NCI-H2196 (cell line): Measurements from ENCODE around the gene CT47C1.
A peak's percentile ranks its signal among the peaks of the same experiment; 100 is the strongest.
"Not testable (repeated sequence)": the region's sequence is repeated elsewhere in the genome, so short reads cannot be mapped to it uniquely, and the experiment has no call there.

ENCODE experiments used
- DNase-seq: peaks from one replicate; lab custom pipeline; 2025; ENCODE audit not compliant: unreplicated experiment; lab: John Stamatoyannopoulos, UW

CT47C1 gene

DNA sequence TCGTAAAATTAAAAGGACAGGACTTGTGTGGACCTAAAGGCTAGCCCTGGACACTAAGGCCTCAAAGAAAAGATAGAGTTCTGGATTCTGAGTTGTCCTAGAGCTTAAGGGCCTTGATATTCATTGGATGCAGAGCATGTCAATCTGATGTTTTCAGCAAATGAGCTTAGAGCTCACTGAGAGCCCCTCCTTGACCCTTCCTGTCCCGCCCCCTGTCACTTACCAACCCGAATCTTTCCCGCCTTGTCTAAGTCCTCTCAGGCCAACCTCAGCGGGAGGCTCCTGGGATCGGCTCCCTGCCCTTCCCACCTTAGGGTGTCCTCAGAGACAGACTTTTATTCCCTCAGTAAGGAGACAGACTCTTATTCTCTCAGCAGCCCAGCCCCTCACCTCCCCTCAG, at the start of gene CT47C1:
Gene CT47C1 (plus strand): TSS at position 250 of the 400 bp plus-strand sequence. CDS start 233 bp downstream, outside the sequence.
- DNase-seq: no peak

DNA sequence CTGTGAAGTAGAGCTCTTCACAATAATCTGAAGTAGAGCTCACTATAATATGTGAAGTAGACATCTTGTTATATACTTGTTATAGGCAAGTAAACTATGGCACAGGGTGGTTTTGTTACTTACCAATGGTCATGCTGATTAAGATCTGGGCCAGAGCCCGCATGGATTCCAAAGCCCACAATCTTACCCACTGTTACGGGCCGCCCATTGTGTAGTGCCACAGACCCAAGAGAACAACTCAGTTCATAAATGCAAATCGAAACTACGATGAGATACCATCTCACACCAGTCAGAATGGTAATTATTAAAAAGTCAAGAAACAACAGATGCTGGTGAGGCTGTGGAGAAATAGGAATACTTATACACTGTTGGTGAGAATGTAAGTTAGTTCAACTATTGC, 46.9 kb upstream of the CT47C1 start:
- no peak for DNase-seq

- not testable (repeated sequence) for DNase-seq
These were observed 46.4 kb upstream of the CT47C1 start for GRCh38 chrX:119026344-119026743.

DNA sequence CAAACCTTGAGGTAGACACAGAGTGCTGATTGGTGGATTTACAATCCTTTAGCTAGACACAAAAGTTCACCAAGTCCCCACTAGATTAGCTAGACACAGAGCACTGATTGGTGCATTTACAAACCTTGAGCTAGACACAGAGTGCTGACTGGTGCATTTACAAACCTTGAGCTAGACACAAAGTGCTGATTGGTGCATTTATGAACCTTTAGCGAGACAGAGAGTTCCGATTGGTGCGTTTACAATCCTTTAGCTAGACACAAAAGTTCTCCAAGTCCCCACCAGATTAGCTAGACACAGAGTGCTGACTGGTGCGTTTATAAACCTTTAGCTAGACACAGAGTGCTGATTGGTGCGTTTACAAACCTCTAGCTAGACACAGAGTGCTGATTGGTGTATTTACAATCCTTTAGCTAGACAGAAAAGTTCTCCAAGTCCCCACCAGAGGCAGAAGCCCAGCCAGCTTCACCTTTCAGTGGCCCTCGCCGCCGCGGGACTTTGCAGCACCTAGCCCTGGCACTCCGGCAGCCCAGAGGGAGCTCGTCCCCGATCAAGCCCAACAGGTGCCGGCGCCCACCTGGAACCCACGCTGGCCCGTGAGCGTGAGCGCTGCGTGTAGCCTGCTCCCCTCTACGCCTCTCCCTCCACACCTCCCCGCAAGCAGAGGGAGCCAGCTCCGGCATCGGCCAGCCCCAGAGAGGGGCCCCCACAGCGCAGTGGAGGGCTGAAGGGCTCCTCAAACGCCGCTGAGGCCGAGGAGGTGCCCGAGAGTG, 44.6 kb upstream of the CT47C1 start:
- not testable (repeated sequence) for DNase-seq

- no peak for DNase-seq
These were observed 44.0 kb upstream of the CT47C1 start for GRCh38 chrX:119028733-119029330.

DNA sequence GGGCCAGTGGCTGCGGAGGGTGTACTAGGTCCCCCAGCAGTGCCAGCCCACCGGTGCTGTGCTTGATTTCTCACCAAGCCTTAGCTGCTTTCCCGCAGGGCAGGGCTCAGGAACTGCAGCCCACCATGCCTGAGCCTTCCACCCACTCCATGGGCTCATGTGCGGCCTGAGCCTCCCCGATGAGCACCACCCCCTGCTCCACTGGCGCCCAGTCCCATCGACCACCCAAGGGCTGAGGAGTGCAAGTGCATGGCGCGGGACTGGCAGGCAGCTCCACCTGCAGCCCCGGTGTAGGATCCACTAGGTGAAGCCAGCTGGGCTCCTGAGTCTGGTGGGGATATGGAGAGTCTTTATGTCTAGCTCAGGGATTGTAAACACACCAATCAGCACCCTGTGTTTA, 43.1 kb upstream of the CT47C1 start:
- not testable (repeated sequence) for DNase-seq

GRCh38 chrX:119030990-119031389, 41.8 kb upstream of the CT47C1 start:
- DNase-seq: no peak

GRCh38 chrX:119036107-119037029, 36.4 kb upstream of the CT47C1 start:
- DNase-seq: no peak

DNA sequence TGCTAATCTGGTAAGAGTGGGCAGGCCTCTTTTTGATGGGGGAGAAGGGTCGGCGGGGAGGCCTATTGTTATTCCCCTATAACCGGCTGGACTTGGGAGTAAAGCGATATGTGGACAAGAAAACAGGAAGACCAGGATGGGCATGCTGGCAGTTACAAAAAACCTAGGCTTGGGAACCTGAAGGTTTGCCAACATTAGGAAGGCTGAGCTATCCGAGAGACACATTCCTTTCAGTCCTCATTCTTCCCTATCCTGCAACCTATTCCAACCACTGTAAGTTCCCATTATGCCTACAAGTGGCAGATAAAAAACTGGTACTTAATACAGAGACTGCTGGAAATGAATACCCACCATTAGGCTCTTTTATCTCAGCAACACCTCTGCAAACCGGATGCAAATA, 32.4 kb upstream of the CT47C1 start:
- no peak for DNase-seq

GRCh38 chrX:119041175-119041574, 31.6 kb upstream of the CT47C1 start:
- DNase-seq: no peak

GRCh38 chrX:119042040-119042439, 30.8 kb upstream of the CT47C1 start:
- no peak for DNase-seq

- DNase-seq: no peak
These were observed 29.8 kb upstream of the CT47C1 start for GRCh38 chrX:119042996-119043395.

DNA sequence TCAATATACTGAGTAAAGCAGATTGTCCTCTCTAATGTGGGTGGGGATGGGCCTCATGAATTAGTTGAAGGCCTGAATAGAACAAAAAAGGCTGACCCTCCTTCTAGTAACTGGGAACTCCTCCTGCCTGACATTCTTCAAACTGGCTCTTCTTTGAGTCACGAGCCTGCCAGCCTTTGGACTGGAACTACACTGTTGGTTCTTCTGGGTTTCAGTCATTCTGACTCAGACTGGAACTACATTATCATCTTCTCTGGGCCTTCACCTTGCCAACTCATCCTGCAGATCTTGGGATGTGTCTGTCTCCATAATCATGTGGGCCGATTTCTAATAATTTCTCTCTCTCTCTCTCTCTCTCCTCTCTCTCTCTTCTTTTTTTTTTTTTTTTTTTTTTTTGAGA, 26.9 kb upstream of the CT47C1 start:
- no peak for DNase-seq

GRCh38 chrX:119055687-119056086, 17.1 kb upstream of the CT47C1 start:
- DNase-seq: no peak

DNA sequence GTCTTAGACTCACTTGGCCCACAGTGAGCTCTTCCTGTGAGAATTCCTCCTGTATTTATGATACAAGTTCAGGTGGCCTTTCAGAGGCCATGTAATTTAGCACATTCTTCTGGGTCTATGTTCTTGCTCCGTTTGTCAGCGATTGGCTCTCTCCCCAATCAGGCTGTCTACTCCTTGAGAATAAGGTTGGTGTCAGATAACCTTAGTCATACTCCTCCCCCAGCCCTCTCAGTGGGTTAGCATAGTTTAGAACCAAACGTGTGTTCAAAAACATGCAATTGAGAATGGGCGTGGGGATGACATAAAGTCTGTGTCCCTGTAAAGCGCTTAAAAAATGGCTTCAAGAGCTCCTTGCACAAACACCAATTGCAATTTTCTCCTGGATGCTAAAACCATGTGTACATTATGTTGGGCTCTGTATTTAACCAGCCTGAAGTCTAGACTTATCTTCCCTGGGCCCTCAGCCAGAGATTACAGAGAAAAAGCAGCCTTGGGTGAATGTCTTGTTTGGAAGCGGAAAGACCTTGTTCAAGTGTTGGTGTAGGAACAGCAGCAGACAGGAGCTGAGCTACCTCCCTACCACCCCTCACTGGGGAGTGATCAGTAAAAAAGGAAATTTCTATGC, 9.9 kb upstream of the CT47C1 start:
- no peak for DNase-seq

DNA sequence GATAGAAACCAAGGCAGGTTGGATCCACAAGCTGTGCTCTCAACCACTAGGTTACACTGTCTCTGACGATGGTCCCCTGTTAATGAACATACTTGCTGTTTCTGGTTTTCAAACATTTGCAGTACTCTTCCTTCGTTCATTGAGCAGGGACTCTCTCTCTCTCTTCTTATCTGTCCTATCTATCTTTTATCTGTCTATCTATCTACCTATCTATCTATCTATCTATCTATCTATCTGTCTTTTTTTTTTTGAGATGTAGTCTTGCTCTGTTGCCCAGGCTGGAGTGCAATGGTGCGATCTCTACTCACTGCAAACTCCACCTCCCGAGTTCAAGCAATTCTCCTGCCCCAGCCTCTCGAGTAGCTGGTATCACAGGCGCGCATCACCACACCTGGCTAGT, 9.4 kb upstream of the CT47C1 start:
- DNase-seq: no peak

DNA sequence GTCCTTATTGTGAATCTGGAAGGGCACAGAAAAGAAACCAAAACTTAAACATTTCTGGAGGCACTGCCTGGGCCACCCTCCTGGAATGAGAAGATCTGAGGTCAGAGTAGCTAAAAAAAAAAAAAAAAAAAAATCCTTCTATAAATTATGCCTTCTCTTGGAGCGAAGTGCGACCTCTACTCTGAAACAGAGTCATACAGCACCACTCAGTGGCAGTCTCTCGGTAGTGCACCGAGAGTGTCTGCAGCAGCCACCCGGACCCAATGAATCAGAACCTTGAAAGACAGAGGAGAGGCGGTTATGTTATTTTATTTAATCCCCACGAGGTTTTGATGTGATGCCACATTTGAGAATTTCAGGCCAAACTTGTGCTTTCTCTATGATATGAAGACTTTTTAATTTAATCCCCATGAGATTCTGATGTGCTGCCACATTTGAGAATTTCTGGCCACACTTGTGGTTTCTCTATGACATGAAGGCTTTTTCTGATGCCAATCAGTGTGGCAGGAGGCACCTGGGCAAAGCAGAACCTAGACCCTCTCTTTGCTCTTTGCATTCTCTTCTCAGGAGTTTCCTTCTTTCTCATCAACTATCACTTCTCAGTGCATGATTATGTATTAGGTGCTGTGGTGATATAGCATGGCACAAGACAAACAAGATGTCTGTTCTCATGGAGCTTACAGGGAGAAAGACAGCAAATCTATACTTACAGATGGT, 5.6 kb upstream of the CT47C1 start:
- DNase-seq: peak; percentile 33

GRCh38 chrX:119069128-119069527, 3.7 kb upstream of the CT47C1 start:
- no peak for DNase-seq

GRCh38 chrX:119069762-119070161, 3.0 kb upstream of the CT47C1 start:
- DNase-seq: no peak

DNA sequence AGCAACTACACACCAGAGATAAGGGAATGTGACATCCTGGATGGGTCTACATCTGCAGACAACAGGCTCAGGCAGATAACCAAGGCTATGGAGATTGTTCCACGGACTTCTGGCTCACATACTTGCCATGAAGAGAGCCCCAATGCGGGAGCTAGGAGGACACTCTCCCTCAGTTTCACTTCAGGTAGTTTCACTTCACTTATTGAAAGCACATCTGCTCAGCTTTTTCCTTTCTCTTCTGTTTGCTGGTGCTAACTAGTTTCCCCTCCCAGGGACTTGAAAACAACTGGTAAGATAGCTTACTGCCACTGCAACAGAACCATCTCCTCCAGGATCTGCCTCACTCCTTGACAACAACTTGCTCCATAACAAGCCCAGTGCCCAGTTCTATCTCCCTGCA, 1.4 kb upstream of the CT47C1 start:
- DNase-seq: no peak
